Loucy (cell line): ENCODE data around the gene HABP2.

Experiments
- H2AFZ ChIP-seq: fragments of 200-600 bp; sonication (generic); 2 replicates; pipeline ENCODE4 v1.6.0; 2016; ENCODE audit warnings: antibody characterized with exemption, mild to moderate bottlenecking, low read length, moderate library complexity
- H3F3A ChIP-seq: fragments of 200-600 bp; 2 replicates; pipeline ENCODE4 v1.6.0; 2016; ENCODE audit warnings: antibody characterized with exemption, low read depth, mild to moderate bottlenecking
- H3K27me3 ChIP-seq: fragments of 200-600 bp; sonication (generic); 2 replicates; pipeline ENCODE4 v1.6.1; 2014; ENCODE audit warnings: low read length, mild to moderate bottlenecking; ENCODE audit not compliant: insufficient read depth, poor library complexity, severe bottlenecking
- H3K36me3 ChIP-seq: fragments of 200-600 bp; sonication (generic); 2 replicates; pipeline ENCODE4 v1.6.1; 2016; ENCODE audit warnings: low read length; ENCODE audit not compliant: insufficient read depth
- H3K4me1 ChIP-seq: fragments of 200-600 bp; sonication (generic); 2 replicates; pipeline ENCODE4 v1.5.1; 2014; ENCODE audit warnings: low read length, mild to moderate bottlenecking; ENCODE audit not compliant: insufficient read depth, poor library complexity, severe bottlenecking
- H3K4me2 ChIP-seq: fragments of 200-600 bp; sonication (generic); 2 replicates; pipeline ENCODE4 v1.6.0; 2014; ENCODE audit warnings: antibody characterized with exemption, low read length, low read depth, mild to moderate bottlenecking; ENCODE audit not compliant: poor library complexity, severe bottlenecking
- H3K4me3 ChIP-seq: fragments of 200-600 bp; sonication (generic); 2 replicates; pipeline ENCODE4 v1.5.1; 2014; ENCODE audit warnings: low read length, mild to moderate bottlenecking, mixed read lengths; ENCODE audit not compliant: poor library complexity, severe bottlenecking
- H3K79me2 ChIP-seq: fragments of 200-600 bp; sonication (generic); 2 replicates; pipeline ENCODE4 v1.6.1; 2014; ENCODE audit warnings: low read length; ENCODE audit not compliant: insufficient read depth
- H3K9ac ChIP-seq: fragments of 200-600 bp; sonication (generic); 2 replicates; pipeline ENCODE4 v1.6.0; 2014; ENCODE audit warnings: mild to moderate bottlenecking, low read depth, low read length, moderate library complexity; ENCODE audit not compliant: poor library complexity, severe bottlenecking
- H3K9me2 ChIP-seq: fragments of 200-600 bp; sonication (generic); replicated peaks from 2 replicates; pipeline ENCODE4 v1.6.1; 2016; ENCODE audit warnings: low read depth, low read length, mixed read lengths
- H3K9me3 ChIP-seq: fragments of 200-600 bp; sonication (generic); 2 replicates; pipeline ENCODE4 v1.6.1; 2014; ENCODE audit warnings: mild to moderate bottlenecking, antibody characterized with exemption, low read length, low read depth; ENCODE audit not compliant: insufficient read depth
- H4K20me1 ChIP-seq: fragments of 200-600 bp; sonication (generic); 2 replicates; pipeline ENCODE4 v1.6.0; 2014; ENCODE audit warnings: antibody characterized with exemption, low read length, mild to moderate bottlenecking; ENCODE audit not compliant: insufficient read depth, poor library complexity, severe bottlenecking
- EZH2phosphoT487 ChIP-seq: fragments of 200-600 bp; IDR thresholded peaks from 2 replicates; pipeline ENCODE4 v1.6.1; 2018; ENCODE audit warnings: antibody characterized with exemption, mild to moderate bottlenecking, moderate library complexity, borderline replicate concordance
- TF ChIP-seq, protein P1 (sequence below): fragments of 200-600 bp; sonication (generic); conservative IDR thresholded peaks from 2 replicates; pipeline ENCODE4 v1.5.1; 2014; ENCODE audit warnings: mild to moderate bottlenecking, antibody characterized with exemption, low read length

Gene HABP2

DNA sequence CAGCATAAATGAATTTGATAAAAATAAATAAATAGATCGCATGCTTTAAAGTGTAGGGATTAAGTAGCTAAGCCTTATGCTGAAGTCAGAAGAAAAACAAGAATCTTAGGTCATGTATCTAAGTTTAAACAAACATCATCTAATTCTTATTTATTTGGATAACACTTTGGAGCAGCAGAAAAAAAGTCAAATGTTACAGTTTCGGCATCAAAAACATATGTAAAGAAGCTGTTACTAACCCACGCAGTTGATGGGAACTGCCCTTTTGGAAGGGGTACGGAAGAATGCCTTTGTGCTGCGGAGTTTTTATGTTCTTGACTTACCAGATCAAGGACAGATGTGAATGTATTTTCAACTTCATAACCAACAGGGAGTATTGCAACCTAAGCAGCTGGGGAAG is 37.3 kb upstream of the HABP2 start:
- Histone ChIP-seq H3K9ac (no peak overlapping the region), H3K4me3 (no peak overlapping the region), H3K36me3 (no peaks in the 10 kb centered on the region), H3K27me3 (no peaks in the 10 kb centered on the region), H4K20me1 (no peaks in the 10 kb centered on the region), H3K4me2 (no peak overlapping the region), H3F3A (no peaks in the 10 kb centered on the region), H3K9me2 (no peaks in the 10 kb centered on the region), H3K9me3 (peaks cover 5% of the 10 kb centered on the region; the same call in 1 of the 2 replicates), H3K4me1 (no peaks in the 10 kb centered on the region), H3K79me2 (no peaks in the 10 kb centered on the region), H2AFZ (no peak overlapping the region)
- TF ChIP-seq EZH2phosphoT487 = no peak
- TF ChIP-seq, protein P1, sequence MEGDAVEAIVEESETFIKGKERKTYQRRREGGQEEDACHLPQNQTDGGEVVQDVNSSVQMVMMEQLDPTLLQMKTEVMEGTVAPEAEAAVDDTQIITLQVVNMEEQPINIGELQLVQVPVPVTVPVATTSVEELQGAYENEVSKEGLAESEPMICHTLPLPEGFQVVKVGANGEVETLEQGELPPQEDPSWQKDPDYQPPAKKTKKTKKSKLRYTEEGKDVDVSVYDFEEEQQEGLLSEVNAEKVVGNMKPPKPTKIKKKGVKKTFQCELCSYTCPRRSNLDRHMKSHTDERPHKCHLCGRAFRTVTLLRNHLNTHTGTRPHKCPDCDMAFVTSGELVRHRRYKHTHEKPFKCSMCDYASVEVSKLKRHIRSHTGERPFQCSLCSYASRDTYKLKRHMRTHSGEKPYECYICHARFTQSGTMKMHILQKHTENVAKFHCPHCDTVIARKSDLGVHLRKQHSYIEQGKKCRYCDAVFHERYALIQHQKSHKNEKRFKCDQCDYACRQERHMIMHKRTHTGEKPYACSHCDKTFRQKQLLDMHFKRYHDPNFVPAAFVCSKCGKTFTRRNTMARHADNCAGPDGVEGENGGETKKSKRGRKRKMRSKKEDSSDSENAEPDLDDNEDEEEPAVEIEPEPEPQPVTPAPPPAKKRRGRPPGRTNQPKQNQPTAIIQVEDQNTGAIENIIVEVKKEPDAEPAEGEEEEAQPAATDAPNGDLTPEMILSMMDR = no peak

DNA sequence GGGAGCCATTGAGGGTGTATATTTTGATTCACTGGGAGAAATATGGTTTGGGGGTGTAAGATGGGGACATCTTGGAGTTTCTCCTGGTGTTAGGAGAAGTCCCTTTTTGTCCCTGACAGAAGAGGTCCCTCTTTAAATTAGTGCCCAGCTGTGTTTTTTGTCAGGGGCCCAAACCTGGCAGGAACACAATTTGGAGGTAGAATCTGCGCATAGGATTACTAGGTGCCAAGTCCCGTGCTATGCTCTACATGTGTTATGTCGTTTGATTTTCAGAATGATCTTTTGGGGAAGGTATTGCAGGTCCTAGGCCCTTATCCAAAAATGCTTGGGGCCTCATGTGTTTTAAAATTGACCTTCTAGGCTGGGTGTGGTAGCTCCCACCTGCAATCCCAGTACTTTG is 36.8 kb upstream of the HABP2 start:
- no peaks in the 10 kb centered on the region for H3K4me1 ChIP-seq
- no peak overlapping the region for H2AFZ ChIP-seq
- no peaks in the 10 kb centered on the region for H3K27me3 ChIP-seq
- no peak overlapping the region for H3K4me3 ChIP-seq
- no peaks in the 10 kb centered on the region for H3F3A ChIP-seq
- H3K9me3 ChIP-seq = peaks cover 5% of the 10 kb centered on the region; the same call in 1 of the 2 replicates
- no peaks in the 10 kb centered on the region for H4K20me1 ChIP-seq
- H3K4me2 ChIP-seq = no peak overlapping the region
- H3K36me3 ChIP-seq = no peaks in the 10 kb centered on the region
- no peaks in the 10 kb centered on the region for H3K79me2 ChIP-seq
- H3K9me2 ChIP-seq = no peaks in the 10 kb centered on the region
- no peak for TF ChIP-seq EZH2phosphoT487
- TF ChIP-seq, protein P1 = no peak
- no peak overlapping the region for H3K9ac ChIP-seq

DNA sequence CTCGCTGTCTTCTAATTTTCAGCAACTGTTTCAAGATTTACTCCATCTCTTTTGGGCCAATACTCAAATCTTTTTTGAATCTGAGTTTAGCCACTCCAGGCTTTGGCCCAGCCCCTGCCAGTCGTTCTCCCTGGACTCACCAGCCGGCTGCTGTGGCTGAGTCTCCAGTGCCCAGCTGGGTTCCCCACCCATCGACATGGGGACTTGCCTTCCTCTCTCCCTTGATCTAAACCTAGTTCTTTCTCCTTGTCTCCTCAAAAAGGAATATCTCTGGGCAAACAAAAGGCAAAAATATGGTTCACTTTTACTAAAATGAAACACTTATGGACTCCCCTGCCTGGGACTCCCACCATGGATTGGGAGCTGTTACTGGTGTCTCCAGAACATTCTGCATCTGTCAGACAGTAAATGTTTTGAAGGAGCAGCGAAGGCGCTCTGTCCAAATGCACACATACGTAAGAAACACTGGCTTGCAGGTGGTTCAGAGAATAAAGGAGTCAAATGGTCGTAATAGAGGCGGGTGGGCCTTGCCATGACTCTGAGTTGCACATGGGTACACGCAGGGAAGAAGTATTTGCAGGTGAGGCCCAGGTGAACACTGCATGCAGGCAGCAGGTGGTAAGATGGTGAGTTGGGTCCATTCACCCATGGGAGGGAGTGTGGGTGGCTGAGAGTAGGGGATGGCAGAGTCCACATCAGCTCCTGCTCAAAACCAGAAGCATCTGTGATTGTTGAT is 35.5 kb upstream of the HABP2 start:
- H4K20me1 ChIP-seq = no peaks in the 10 kb centered on the region
- TF ChIP-seq, protein P1 = no peak
- TF ChIP-seq EZH2phosphoT487 = no peak
- H3K4me3 ChIP-seq = no peak overlapping the region
- no peaks in the 10 kb centered on the region for H3K27me3 ChIP-seq
- H3K79me2 ChIP-seq = no peaks in the 10 kb centered on the region
- H3K4me2 ChIP-seq = no peak overlapping the region
- no peaks in the 10 kb centered on the region for H3K36me3 ChIP-seq
- no peak overlapping the region for H2AFZ ChIP-seq
- H3K9ac ChIP-seq = no peak overlapping the region
- no peaks in the 10 kb centered on the region for H3F3A ChIP-seq
- H3K9me3 ChIP-seq = no peaks in the 10 kb centered on the region; the same call in 1 of the 2 replicates
- H3K9me2 ChIP-seq = no peaks in the 10 kb centered on the region
- no peaks in the 10 kb centered on the region for H3K4me1 ChIP-seq
